Bronchial epithelial cell (primary cell): ENCODE measurements around the gene VWA8. TPM values are rescaled to one million over a fixed set of nuclear protein-coding genes. Genes with fewer than 3 reads are reported as not detected.

Source experiments
- DNase-seq: peaks from one replicate; pipeline ENCODE4 v3.0.0-alpha.2; 2010; ENCODE audit warnings: low read depth
- FAIRE-seq: peaks from 2 replicates; lab custom pipeline; 2011; peaks lifted over from hg19 to GRCh38; lab: Jason Lieb, UNC
- H3K27me3 ChIP-seq: 2 replicates; pipeline ENCODE4 v1.5.1; 2011; ENCODE audit warnings: low read length; ENCODE audit not compliant: control insufficient read depth, insufficient read depth
- H3K36me3 ChIP-seq: 2 replicates; pipeline ENCODE4 v1.5.1; 2011; ENCODE audit warnings: low read length; ENCODE audit not compliant: control insufficient read depth, insufficient read depth
- H3K4me3 ChIP-seq: 2 replicates; pipeline ENCODE4 v1.5.1; 2011; ENCODE audit warnings: mild to moderate bottlenecking, low read depth, low read length, control low read depth
- total RNA-seq: library from RNA; depleted of rRNA; stranded (reverse); fragments of >200 nt; gene quantifications from 2 replicates; pipeline ENCODE4 v1.2.1, GENCODE V29; 2014
- TF ChIP-seq, protein P1 (sequence below): IDR thresholded peaks from 2 replicates; pipeline ENCODE4 v1.5.1; 2011; ENCODE audit warnings: mild to moderate bottlenecking, moderate library complexity, low read length, control low read depth, inconsistent platforms; ENCODE audit not compliant: insufficient read depth, severe bottlenecking

VWA8 gene
- total RNA-seq, 1 donor from 2014 or later: 17.1 TPM

DNA sequence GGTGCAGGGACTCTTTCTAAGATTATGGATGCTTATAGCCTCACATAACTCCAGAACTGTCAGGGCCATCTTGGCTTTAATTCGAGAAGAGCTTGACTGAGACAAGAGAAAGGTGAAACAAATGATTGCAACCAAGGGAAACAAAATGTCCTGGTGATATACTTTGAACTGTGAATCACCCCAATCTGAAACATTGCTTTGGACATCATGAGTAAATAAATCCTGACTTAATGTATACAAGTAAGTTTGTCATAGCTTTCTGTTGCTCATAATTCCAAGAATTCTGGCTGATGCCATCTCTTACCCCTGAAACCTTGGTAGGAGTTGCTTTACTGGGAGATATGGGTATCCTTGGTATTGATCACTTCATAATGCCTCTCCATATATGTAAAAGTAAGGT lies 5.8 kb upstream of the VWA8 start:
- DNase-seq (peak; percentile 80), FAIRE-seq (no peak)
- TF ChIP-seq, protein P1, sequence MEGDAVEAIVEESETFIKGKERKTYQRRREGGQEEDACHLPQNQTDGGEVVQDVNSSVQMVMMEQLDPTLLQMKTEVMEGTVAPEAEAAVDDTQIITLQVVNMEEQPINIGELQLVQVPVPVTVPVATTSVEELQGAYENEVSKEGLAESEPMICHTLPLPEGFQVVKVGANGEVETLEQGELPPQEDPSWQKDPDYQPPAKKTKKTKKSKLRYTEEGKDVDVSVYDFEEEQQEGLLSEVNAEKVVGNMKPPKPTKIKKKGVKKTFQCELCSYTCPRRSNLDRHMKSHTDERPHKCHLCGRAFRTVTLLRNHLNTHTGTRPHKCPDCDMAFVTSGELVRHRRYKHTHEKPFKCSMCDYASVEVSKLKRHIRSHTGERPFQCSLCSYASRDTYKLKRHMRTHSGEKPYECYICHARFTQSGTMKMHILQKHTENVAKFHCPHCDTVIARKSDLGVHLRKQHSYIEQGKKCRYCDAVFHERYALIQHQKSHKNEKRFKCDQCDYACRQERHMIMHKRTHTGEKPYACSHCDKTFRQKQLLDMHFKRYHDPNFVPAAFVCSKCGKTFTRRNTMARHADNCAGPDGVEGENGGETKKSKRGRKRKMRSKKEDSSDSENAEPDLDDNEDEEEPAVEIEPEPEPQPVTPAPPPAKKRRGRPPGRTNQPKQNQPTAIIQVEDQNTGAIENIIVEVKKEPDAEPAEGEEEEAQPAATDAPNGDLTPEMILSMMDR: no peak
- H3K27me3 ChIP-seq: no peaks in the 10 kb centered on the region
- no peak overlapping the region for H3K4me3 ChIP-seq
- no peaks in the 10 kb centered on the region for H3K36me3 ChIP-seq

DNA sequence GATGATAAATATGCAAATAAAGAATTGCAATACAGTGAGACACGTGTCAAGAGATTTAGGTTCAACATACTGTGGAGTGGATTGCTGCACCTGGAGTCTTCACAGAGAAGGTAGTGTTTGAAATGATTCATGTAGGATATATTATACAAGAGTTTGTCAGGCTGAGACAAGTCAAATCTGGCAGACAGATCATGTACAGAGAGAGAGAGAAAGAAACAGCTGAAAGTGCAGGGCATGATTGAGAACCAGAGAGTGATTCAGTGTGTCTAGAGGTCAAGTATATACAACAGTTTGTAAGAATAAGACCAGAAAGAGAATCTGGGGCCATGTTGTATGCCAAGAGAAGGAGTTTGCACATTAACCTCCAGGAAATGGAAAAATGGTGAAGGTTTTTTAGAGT lies 2.1 kb upstream of the VWA8 start:
- DNase-seq: peak; percentile 99
- no peak overlapping the region for H3K4me3 ChIP-seq

DNA sequence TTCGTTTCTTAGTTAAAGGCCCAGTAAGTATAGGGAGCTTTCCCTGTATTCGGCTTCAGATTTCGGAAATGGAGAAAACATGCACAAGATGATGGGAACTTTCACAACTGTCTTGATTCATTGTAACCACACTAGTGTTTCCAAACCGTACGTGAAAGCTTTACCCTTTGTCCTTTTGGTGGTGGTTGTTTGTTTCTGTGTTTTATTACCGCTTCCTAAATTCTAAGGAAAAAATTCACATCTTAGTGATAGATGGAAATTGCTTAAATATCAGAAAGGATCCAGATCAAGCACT lies 504 bp upstream of the VWA8 start:
- DNase-seq (no peak), FAIRE-seq (no peak)
- no peaks in the 10 kb centered on the region for H3K36me3 ChIP-seq
- TF ChIP-seq, protein P1: no peak
- peak overlapping the region; percentile 84 for H3K4me3 ChIP-seq
- no peaks in the 10 kb centered on the region for H3K27me3 ChIP-seq

More for the DNA sequence above, 2.1 kb upstream of the VWA8 start:
- TF ChIP-seq, protein P1: no peak
- no peak for FAIRE-seq
- no peaks in the 10 kb centered on the region for H3K36me3 ChIP-seq
- H3K27me3 ChIP-seq: no peaks in the 10 kb centered on the region

DNA sequence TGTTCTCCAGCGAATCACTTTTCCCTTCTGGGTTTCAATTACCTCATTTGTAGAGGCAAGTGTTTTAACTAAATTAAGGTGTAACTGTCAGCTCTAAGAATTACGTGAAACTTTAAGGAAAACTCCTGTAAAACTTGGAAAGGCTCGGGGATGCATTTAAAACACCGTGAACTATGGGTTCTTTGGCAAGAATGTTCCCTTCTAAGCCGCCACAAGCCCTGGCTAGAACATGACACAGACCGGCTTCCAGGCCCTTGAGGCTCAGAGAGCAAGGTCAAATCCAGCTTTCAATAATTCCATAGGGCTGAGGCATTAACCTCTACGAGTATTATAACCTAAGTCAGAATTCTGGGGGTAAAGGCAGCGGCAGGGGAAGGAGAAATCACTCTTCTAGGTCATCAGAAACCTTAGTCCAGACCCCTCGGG lies 685 bp downstream of the VWA8 start:
- peak; percentile 48 for DNase-seq
- Histone ChIP-seq H3K4me3 (peak overlapping the region; percentile 84), H3K27me3 (no peaks in the 10 kb centered on the region), H3K36me3 (no peaks in the 10 kb centered on the region)
- no peak for FAIRE-seq
- TF ChIP-seq, protein P1: no peak

DNA sequence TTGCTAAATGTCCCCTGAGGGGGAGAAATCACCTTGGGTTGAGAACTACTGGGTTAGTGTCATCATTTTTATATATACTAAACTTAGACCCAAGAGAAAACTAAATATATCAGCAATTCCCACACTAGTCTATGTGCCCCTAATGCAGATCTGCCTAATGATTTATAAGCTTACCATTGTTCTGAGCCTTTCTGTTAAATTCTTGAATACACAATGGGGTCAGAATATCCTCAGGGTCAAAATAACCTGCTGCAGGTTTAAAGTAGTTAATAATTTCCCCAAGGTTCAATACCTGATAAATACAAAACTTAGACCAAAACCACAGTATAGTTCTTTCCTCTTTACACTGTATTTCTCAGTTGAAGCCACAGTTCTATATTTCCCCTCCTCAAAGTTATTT lies 4.6 kb downstream of the VWA8 start:
- Histone ChIP-seq H3K4me3 (no peak overlapping the region), H3K27me3 (no peaks in the 10 kb centered on the region), H3K36me3 (no peaks in the 10 kb centered on the region)
- TF ChIP-seq, protein P1: no peak
- DNase-seq (no peak), FAIRE-seq (no peak)

DNA sequence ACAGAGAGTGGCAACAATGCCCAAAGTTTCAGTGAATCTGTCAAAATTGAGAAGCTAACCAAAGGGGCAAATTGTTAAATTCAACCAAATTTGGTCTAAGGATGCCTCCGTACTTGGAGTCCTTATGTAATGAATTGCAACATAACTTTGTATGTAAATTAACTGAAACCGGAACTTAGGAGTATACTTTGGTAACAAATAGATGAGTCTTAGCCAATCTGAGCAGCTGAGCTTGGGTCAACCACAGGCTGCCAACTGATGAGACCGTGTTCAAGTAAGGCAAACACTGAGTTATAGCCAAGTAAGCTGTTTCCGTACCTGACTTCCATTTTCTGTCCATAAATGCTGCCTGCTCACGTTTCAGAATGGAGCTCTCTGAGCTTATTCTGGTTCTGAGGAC lies 5.3 kb downstream of the VWA8 start:
- TF ChIP-seq, protein P1: no peak
- H3K36me3 ChIP-seq: no peaks in the 10 kb centered on the region
- no peaks in the 10 kb centered on the region for H3K27me3 ChIP-seq
- FAIRE-seq: peak; percentile 32
- DNase-seq: no peak
- H3K4me3 ChIP-seq: no peak overlapping the region
